ENCODE measurements around the gene SEMA5A. TPM values are rescaled to one million over a fixed set of nuclear protein-coding genes. Genes with fewer than 3 reads are reported as not detected.

SEMA5A gene
- total RNA-seq, 1 donor from 2014 or later: 1.6 TPM

DNA sequence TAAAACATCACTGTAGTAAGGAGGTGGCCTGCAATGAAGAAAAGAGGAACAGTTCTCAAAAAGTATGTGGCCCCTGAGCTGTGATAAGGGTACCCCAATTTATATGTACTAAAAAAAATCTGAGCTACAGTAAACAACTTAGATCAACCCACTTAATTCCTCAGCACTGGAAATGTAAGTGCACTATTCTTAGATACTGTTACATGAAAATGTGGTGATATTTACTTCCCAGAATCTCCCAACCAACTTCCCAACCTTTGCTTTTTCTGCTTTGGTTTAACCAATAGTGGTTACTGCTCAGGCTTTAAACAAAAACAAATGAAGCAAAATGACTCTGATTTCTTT, 114.8 kb downstream of the SEMA5A start:
- TF ChIP-seq, protein P1, sequence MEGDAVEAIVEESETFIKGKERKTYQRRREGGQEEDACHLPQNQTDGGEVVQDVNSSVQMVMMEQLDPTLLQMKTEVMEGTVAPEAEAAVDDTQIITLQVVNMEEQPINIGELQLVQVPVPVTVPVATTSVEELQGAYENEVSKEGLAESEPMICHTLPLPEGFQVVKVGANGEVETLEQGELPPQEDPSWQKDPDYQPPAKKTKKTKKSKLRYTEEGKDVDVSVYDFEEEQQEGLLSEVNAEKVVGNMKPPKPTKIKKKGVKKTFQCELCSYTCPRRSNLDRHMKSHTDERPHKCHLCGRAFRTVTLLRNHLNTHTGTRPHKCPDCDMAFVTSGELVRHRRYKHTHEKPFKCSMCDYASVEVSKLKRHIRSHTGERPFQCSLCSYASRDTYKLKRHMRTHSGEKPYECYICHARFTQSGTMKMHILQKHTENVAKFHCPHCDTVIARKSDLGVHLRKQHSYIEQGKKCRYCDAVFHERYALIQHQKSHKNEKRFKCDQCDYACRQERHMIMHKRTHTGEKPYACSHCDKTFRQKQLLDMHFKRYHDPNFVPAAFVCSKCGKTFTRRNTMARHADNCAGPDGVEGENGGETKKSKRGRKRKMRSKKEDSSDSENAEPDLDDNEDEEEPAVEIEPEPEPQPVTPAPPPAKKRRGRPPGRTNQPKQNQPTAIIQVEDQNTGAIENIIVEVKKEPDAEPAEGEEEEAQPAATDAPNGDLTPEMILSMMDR (IDR thresholded peaks at IDR 0.05; ENCODE audit: insufficient read depth, low read length, severe bottlenecking): no peak
- no peaks in the 10 kb centered on the region for H3K27me3 ChIP-seq (ENCODE audit: control insufficient read depth, insufficient read depth, low read length)
- no peaks in the 10 kb centered on the region for H3K36me3 ChIP-seq (ENCODE audit: control insufficient read depth, insufficient read depth, low read length)
- DNase-seq (ENCODE audit: low read depth) (no peak), FAIRE-seq (no peak)
- no peak overlapping the region for H3K4me3 ChIP-seq (ENCODE audit: low read depth, low read length)

DNA sequence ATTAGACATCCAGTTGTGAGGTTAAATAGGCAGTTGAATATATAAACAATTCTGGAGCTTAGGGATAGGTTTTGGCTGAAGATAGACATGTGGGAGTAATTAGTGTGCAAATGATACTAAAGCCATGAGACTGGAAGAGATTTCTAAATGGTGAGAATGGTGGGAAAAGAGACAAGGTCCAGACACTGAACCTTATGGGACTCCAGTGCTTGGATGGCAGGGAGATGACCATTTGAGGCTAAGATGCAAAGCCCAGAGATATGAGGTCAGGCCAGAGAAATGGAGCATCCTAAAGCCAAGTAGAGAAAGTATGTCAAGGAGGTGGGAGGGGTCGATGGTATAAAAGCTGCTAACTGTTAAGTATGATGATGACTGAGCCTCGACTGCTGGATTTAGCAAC, 115.6 kb downstream of the SEMA5A start:
- no peak for FAIRE-seq
- no peak overlapping the region for H3K4me3 ChIP-seq (ENCODE audit: low read depth, low read length)
- DNase-seq (ENCODE audit: low read depth): no peak
- H3K27me3 ChIP-seq (ENCODE audit: control insufficient read depth, insufficient read depth, low read length): no peaks in the 10 kb centered on the region
- TF ChIP-seq, protein P1 (IDR thresholded peaks at IDR 0.05; ENCODE audit: insufficient read depth, low read length, severe bottlenecking): no peak
- H3K36me3 ChIP-seq (ENCODE audit: control insufficient read depth, insufficient read depth, low read length): no peaks in the 10 kb centered on the region

DNA sequence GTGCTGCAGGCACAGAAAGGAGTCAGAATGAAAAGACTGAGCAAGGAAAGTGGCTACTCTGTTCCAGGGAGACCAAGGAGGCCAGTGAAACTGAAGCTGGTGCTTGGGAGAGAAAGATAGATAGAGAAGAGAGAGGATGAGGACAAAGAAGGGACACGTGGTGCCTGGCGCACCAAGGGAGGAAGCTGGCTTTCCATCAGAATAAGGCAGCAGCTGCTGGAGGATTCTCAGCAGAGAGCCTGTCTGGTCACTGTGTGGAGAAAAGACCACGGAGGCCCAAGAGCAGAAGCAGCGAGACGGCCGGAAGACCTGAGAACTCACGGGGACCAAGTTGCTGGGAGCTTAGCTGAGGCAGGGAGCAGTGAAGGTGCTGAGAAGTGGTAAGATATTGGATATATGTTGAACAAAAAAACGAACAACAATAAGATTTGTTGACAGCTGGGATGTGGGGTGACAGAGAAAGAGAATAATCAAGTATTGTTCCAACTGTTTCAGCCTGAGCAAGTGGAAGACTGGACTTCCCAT, 116.1 kb downstream of the SEMA5A start:
- no peaks in the 10 kb centered on the region for H3K27me3 ChIP-seq (ENCODE audit: control insufficient read depth, insufficient read depth, low read length)
- DNase-seq (ENCODE audit: low read depth): no peak
- no peak for FAIRE-seq
- H3K4me3 ChIP-seq (ENCODE audit: low read depth, low read length): no peak overlapping the region
- TF ChIP-seq, protein P1 (IDR thresholded peaks at IDR 0.05; ENCODE audit: insufficient read depth, low read length, severe bottlenecking): no peak
- no peaks in the 10 kb centered on the region for H3K36me3 ChIP-seq (ENCODE audit: control insufficient read depth, insufficient read depth, low read length)

DNA sequence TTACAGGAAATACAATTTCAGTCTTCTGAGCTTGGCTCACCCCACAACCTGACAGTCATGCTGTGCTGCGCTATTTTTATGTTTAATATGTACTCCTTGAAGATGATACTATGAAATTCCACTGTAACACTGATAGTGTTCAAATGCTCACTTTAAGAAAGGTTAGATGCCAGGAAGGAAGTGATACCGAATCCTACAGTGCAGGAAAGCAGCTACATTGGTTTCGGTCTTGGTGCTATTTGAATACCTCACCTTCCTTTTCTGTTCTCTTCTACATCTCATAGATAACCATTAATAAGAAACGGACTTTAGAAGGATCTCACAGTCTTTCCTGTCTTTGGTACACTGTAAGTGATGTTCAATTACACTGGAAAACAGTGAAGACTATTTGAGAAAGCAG, 117.6 kb downstream of the SEMA5A start:
- DNase-seq (ENCODE audit: low read depth): no peak
- no peaks in the 10 kb centered on the region for H3K27me3 ChIP-seq (ENCODE audit: control insufficient read depth, insufficient read depth, low read length)
- TF ChIP-seq, protein P1 (IDR thresholded peaks at IDR 0.05; ENCODE audit: insufficient read depth, low read length, severe bottlenecking): no peak
- H3K36me3 ChIP-seq (ENCODE audit: control insufficient read depth, insufficient read depth, low read length): no peaks in the 10 kb centered on the region
- no peak for FAIRE-seq
- no peak overlapping the region for H3K4me3 ChIP-seq (ENCODE audit: low read depth, low read length)

DNA sequence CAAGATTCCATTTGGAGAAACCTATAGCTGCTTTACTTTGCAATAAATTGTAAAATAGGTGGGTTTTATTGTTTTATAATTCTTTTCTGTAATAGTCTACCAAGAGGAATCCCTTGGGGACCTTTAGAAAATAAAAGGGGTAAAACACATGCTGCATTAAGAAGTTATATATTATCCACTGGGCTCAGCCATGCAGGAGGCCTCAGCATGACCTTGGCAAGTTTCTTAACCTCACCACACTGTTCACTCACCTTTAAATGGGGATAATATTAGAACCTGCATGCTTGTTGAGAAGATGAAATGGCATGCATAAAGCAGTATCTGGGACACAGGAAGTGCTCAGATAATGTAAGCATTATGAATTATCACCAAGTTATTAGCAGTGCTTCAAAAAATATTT, 120.2 kb downstream of the SEMA5A start:
- no peak for FAIRE-seq
- TF ChIP-seq, protein P1 (IDR thresholded peaks at IDR 0.05; ENCODE audit: insufficient read depth, low read length, severe bottlenecking): no peak
- Histone ChIP-seq H3K27me3 (ENCODE audit: control insufficient read depth, insufficient read depth, low read length) (no peaks in the 10 kb centered on the region), H3K4me3 (ENCODE audit: low read depth, low read length) (no peak overlapping the region), H3K36me3 (ENCODE audit: control insufficient read depth, insufficient read depth, low read length) (no peaks in the 10 kb centered on the region)
- no peak for DNase-seq (ENCODE audit: low read depth)

DNA sequence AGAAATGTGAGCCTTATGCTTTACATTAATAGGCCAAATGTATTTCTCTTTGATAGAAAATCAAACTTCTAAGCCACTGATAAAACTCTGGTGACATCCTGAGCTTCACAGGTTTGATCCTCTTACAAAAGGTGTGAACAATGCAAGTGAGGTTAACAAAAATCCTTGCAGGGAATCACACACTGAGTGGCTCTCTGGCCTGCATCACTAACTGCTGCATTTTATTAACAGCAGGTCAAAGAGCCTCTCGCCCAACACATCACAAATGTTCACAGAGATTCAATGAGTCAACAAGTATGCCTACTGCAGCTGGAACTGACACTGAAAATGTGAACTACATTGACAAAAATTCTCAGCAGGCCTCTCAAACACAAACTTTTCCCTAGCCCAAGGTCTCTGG, 122.3 kb downstream of the SEMA5A start:
- no peak overlapping the region for H3K4me3 ChIP-seq (ENCODE audit: low read depth, low read length)
- H3K27me3 ChIP-seq (ENCODE audit: control insufficient read depth, insufficient read depth, low read length): no peaks in the 10 kb centered on the region

More for the DNA sequence above, 122.3 kb downstream of the SEMA5A start:
- no peaks in the 10 kb centered on the region for H3K36me3 ChIP-seq (ENCODE audit: control insufficient read depth, insufficient read depth, low read length)
- FAIRE-seq (no peak), DNase-seq (ENCODE audit: low read depth) (no peak)
- TF ChIP-seq, protein P1 (IDR thresholded peaks at IDR 0.05; ENCODE audit: insufficient read depth, low read length, severe bottlenecking): no peak

All from bronchial epithelial cell (primary cell).